ENCODE measurements around the gene WNT7A. TPM values are rescaled to one million over a fixed set of nuclear protein-coding genes. Genes with fewer than 3 reads are reported as not detected.

WNT7A gene
- total RNA-seq, 1 donor = not detected

DNA sequence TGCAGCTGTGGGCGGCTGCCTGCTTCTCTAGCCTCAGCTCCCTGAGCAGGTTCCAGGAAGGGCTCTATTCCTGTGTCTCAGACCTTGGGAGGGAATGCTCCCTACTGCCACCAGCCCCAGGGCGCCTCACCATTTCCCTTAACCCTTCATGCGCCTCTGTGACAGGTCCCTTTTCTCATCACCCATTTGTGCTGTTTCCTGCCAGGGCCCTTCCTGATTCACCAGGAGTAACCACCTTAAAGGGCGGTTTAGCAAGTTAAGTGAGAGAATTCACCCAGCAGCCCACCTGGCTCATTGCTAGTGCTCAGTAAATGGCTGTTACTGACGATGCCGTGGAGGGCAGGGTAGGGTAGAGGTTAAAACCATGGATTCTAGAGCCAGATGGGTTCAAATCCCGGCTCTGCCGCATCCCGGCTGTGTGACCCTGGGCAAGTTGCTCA, 87.8 kb downstream of the WNT7A start:
- no peak for TF ChIP-seq CTCF (IDR thresholded peaks at IDR 0.05; ENCODE audit: insufficient read depth, low read length)
- no peak overlapping the region for H3K4me3 ChIP-seq (ENCODE audit: low read depth, low read length)
- no peak for DNase-seq (ENCODE audit: low read depth)

DNA sequence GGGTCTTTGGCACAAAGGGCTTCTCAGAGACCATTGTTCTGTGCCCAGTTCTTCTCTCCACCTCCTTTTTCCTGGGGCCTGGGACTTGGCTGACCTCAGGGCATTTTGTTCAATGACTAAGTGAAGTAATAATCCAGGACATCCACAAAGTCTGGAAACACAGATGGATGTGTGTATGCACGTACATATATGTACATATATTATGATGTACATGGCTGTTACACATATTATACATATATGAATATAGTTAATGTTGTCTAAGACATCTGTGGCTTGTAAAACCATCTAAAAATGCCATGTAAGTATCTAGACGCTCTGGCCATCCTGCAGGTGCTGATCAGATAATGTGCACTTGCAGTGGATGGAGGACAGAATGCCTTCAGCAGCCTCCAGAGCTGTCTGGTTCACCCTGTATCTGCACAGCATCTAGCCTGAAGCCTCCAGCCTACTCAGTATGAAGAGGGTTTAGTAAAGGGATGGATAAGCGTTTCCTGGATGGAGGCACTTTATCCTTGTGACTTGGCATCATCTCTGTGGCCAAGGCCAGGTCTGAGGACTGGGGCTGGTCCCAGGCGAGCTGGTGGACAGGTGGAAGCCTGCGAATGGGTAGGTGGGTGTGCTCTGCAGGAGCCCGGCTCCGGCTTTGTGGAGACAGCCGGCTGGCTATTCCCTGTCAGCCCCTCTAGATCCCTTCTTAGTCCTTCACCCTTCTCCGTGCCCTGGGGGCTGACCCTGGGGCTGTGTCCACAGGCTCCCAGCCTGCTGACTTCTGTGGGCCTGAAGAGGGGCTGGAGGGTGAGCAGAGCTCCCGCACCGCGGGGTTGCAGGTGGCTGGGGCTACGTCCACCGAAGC, 88.4 kb downstream of the WNT7A start:
- no peak overlapping the region for H3K4me3 ChIP-seq (ENCODE audit: low read depth, low read length)
- no peak for DNase-seq (ENCODE audit: low read depth)
- TF ChIP-seq CTCF (IDR thresholded peaks at IDR 0.05; ENCODE audit: insufficient read depth, low read length) = no peak

GRCh38 chr3:13790376-13791197, 89.3 kb downstream of the WNT7A start:
- DNase-seq (ENCODE audit: low read depth) = no peak
- no peak overlapping the region for H3K4me3 ChIP-seq (ENCODE audit: low read depth, low read length)
- no peak for TF ChIP-seq CTCF (IDR thresholded peaks at IDR 0.05; ENCODE audit: insufficient read depth, low read length)

GRCh38 chr3:13788522-13789424, 91.1 kb downstream of the WNT7A start:
- no peak for TF ChIP-seq CTCF (IDR thresholded peaks at IDR 0.05; ENCODE audit: insufficient read depth, low read length)
- DNase-seq (ENCODE audit: low read depth) = no peak
- H3K4me3 ChIP-seq (ENCODE audit: low read depth, low read length) = no peak overlapping the region

- H3K4me3 ChIP-seq (ENCODE audit: low read depth, low read length) = no peak overlapping the region
- no peak for DNase-seq (ENCODE audit: low read depth)
- no peak for TF ChIP-seq CTCF (IDR thresholded peaks at IDR 0.05; ENCODE audit: insufficient read depth, low read length)
These were observed 92.2 kb downstream of the WNT7A start for GRCh38 chr3:13787533-13788132.

DNA sequence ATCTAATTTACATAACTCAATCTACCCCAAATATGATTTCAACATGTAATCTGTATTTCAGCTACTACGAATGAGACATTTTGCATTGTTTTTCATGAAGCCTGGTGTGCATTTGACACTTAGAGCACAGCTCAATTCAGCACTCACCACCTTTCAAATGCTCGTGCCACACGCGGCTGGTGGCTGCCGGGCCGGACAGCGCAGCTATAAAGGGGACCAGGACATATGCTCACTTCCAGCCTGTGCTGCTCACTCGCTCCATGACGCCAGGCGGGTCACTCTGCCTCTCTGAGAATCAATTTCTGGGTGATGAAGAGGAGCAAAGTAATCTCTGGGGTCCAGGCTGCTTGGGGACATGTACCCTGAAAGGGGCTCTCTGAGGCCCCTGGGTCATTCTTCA, 93.1 kb downstream of the WNT7A start:
- H3K4me3 ChIP-seq (ENCODE audit: low read depth, low read length) = no peak overlapping the region
- TF ChIP-seq CTCF (IDR thresholded peaks at IDR 0.05; ENCODE audit: insufficient read depth, low read length) = no peak
- no peak for DNase-seq (ENCODE audit: low read depth)

Measured in fibroblast of the aortic adventitia (primary cell).